ENCODE data around the gene PADI4. TPM values are rescaled to one million over a fixed set of nuclear protein-coding genes. Genes with fewer than 3 reads are reported as not detected.
A peak's percentile ranks its signal among the peaks of the same experiment; 100 is the strongest.

PADI4 gene
- total RNA-seq, 1 experiment from 2014 or later, result 3.5 TPM

DNA sequence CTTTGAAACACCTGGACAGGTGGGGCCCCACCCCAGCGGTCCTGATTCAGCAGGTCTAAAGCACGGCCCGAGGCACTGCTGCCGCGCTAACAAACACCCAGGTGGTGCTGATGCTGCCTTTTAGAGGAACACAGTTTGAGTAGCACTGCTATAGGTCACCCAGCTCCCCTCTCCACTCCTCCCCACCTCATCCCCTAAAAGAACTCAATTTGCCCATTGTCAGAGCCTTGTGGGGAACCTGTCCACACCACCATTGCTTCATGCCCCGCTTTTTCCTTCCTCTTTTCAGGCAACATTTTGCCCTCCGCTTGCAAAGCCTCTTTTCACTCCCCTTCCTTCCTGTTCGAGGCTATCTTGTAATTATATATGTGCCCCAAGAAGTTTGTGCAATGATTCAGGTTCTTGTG, 26.2 kb upstream of the PADI4 start:
- no peak for DNase-seq (ENCODE audit: low read depth)

DNA sequence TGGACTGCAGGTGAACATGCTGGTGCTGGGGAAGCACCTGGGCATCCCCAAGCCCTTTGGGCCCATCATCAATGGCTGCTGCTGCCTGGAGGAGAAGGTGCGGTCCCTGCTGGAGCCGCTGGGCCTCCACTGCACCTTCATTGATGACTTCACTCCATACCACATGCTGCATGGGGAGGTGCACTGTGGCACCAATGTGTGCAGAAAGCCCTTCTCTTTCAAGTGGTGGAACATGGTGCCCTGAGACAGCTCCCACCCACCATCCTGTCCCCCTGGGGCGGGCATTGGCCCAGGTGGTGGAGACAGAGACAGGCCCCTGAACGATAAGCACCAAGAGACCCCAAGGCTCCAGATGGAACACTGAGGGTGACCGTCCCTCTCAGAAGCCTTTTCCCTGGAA, 25.2 kb upstream of the PADI4 start:
- no peak for DNase-seq (ENCODE audit: low read depth)

DNA sequence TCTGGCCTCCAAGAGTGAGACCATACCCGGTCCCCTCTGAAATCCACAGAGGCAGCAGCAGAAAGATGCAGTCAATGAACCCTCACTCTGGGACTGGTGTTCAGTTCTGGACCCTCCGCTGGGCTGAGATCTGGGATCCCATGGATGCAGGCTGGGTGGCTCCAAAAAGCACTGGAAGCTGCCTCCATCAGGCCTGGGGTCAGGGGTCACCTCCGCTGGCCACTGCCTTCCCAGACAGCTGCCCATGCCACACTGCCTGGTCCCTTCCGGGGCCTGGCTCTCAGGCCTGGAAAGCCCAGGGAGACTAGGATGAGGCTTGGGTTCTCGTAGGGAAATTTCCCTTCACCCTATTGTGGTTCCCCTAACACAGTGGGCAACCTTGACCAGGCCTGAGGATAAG, 21.4 kb upstream of the PADI4 start:
- DNase-seq (ENCODE audit: low read depth), result no peak

DNA sequence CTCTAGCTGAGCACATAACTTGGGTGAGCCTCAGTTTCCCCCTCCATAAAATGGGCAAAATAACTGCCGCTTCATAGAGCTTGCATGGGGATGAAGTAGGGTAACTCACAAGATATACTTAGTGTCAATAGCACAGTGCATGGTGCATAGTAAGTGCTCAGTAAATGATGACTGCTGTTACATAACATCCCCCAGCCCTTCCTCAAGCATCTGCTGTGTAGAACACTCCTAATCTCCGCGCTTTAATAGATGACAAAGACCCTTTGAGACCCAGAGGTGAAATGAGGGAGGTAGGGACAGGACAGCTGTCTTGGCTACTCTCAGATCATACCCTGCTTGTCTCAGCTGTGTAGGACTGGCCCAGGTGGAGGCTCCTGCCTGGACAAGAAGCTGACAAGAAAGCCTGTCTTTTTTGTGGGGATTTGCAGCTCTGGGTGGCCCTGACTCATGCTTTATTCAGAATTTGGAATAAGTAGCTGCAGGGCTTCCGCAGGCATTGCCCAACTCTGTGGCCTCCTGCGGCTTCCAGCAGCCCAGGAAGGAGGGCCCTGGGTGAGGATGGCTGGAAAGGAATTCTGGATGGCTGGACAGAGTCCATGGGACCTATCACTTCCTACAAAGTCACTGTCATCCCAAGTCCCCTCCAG, 20.7 kb upstream of the PADI4 start:
- DNase-seq (ENCODE audit: low read depth), result peak; percentile 98

DNA sequence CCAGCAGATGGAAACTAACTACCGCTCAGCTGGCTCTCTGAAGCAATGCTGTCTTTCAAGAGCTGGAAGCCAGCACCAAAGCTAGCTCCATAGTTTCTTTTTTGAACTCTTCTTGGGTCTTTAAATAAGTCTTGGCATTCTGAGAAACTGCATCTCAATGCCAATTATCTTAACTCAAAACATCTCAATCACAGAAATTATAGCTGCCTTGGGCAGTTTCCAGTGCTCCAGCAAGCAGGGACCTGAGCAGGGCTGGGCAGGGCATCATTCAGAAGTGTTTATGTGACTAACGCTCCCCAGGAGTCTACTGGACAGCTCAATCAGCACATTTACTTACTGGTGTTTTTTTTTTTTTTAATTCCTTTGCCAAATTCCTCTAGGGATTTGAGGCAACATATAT, 18.3 kb upstream of the PADI4 start:
- peak; percentile 88 for DNase-seq (ENCODE audit: low read depth)

DNA sequence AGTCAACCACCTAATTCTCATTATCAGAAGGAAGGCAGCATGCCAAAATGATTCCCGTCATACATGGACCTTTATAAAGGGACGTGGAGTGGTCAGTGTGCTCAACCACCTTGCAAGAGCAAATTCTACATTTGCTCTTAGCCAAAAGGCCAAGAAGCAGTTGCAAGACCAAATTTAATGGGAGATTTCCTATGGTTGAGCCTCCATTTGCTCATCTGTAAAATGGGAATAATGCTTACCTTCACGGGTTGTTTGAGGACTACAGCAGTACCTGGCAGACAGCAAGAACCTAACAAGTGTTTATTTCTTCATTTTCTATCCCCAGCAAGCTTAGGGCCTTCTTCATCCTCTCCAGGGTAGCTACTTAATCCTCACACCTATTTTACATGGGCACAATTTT, 17.4 kb upstream of the PADI4 start:
- DNase-seq (ENCODE audit: low read depth), result no peak

DNA sequence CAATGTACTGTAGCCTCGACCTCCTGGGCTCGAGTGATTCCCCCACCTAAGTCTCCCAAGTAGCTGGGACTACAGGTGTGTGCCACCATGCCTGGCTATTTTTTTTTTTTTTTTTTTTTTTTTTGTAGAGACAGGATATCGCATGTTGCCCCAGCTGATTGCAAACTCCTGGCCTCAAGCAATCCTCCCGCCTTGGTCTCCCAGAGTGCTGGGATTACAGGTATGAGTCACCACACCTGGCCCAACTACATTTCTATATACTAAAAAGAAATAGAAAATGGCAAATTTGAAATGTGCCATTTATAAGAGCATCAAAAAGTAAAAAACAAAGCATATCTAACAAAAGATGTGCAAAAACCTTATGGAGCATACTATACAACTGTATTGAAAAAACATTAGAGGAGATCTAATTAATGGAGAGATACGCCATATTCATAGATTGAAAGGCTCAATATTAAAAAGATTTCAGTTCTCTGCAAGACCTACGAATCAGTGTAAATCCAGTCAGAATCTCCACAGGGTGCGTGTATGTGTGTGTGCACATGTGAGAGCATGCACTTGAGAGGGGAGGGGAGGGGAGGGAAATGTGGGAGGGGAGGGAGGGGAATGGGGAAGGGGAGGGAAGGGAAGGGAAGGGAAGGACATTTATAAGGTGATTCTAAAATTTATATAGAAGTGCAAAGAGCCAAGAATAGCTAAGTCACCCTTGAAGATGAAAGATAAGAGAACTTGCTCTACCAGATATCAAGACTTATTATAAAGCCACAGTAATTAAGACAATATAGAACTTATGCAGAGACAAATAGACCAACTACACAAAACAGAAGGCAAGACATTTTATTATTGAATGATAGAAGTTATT, 15.5 kb upstream of the PADI4 start:
- DNase-seq (ENCODE audit: low read depth), result no peak

DNA sequence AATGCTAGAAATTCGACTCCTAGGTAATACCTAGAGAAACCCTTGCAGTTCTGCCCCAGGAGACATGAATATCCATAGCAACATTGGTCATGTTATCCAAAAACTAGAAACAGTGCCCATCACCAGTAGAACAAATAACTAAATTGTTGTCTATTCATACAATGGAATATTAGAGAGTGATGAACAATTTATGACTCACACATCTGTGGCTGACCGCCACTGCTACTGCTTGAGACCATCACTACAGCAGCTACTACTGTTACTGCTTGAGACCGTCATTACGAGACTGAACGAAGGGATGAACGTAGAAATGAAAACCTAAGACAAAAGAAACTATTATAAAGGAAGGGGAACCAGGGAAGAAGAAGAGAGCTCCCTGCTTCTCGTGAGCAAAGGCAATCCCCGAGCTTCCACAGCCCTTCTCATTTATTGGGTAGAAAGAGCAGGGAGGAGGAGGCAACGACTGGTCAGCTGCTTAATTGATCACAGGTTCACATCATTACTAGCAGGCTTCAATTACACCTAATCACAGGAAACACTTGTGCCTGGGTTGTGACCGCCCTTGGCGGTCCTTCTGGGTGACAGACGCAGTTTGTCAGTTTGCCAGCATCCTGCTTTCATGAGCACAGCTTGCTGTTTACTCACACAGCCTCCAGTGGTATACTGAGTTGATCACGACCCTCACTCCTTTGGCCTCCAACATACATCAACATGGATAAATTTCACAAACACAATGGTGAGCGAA, 14.1 kb upstream of the PADI4 start:
- peak; percentile 60 for DNase-seq (ENCODE audit: low read depth)

DNA sequence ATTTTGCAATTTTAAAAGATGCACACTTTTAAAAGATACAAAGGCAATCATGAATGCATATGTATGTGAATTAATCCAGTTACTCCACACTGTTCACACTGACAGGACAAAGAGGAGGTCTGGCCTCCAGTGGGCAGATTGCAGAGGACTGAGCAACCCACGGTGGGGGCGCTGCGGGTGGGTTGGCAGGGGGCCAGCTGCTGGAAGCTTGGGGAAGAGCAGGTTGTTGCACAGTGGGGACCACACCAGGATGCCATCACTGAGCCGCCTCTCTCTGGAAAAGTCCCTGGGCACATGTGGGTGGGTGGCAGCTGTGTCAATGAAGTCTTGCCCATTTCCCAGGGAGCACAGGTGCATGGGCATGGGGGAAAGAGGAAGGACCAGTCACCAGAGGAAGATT, 12.7 kb upstream of the PADI4 start:
- DNase-seq (ENCODE audit: low read depth), result no peak

DNA sequence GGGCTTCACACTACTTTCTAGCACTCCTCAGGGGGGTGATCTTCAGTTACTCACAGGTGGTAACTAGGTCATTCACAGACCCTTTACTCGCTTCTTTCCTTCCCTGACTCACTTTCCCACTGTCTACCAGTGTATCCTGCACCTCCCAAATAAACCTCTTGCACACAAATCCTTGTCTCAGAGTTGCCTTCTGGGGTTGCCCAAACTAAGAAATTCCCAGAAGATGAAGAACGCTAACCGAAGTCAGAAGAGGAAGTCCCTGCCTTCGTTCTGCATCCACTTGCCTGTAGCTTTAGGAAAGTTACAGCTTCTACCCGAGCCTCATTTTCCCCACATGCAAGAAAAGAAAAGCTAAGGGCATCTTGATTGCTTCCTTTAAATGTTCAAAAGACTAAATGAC, 11.9 kb upstream of the PADI4 start:
- no peak for DNase-seq (ENCODE audit: low read depth)

DNA sequence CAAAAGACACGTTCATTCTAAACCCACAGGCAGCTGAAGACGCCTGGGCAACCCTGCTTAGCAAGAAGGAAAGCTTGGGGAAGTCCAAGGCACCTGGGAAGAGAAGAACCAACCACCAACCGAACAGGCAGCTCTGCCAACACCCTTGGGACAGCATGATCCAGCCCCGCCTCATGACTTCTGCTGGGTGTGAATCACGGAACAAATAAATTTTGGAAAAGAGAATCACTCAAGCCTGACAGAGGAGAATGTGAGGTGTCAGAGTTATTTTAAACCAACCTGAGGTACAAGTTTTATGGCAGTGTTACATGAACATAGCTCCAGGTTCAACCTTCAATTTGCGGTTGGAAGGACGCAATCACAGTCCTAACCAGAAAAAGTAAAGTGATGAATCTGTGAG, 10.0 kb upstream of the PADI4 start:
- no peak for DNase-seq (ENCODE audit: low read depth)

DNA sequence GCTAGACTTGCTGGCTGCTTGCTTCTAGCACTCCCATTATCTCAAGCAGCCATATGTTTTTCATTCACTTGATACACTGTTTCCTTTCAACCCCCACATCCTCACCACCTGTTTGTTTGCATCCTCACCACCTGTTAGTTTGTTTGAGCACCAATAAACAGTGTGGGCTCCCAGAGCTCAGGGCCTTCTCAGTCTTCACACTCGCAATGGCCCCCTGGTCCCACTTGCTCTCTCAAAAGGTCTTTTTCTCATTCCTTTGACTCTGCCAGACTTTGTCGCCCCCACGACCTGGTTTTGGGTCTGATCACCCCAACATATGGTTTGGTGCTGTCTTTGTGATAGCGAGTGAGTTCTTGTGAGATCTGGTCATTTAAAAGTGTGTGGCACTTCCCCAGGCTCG, 6.2 kb upstream of the PADI4 start:
- no peak for DNase-seq (ENCODE audit: low read depth)

DNA sequence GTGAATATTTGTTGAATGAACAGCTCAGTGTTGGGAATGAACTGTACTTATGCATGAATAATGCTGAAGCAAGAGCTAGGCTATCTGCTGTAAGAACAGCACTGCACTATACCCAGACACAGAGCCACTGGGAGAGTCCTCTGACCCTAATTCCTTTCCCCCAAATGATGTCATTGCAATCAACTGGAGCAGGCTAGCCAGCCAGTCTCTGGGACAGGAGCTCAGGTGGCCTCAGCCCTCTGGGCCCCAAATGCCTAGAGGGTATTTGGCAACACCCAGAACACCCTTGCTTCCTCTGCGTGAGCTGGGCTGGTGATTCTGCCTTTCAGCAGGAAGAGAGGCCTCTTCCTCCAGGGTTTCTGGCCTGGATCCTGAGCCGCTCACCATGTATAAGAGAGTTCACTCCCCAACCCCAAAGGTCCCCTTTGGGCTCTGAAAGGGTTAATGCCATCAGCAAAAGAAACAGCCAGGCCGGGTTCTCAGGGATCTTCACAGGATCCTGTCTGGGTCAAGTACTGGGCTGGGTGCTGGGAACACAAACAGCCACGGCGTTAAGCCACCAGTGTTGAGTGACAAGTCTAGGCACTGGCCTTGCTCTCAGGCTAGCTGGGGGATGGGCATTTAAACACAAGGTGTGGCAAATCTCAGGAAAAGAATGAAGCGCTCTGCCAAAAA, 3.7 kb upstream of the PADI4 start:
- peak; percentile 90 for DNase-seq (ENCODE audit: low read depth)

DNA sequence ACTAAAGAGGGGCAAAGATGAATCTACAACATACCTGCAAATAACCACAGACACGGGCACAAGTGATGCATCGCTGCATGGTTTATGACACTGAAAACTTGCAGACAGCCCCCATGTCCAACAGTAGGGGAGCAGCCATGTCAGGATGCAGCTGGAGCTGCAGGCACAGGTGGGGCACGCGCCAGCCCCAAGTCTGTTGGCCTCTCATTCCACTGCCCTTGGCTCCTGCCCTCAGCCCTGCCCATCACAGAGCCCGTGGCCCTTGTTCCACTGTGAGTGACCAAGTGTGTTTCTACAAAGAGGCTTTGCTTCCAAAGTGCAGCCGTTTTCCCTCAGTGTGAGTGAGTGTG, 3.2 kb upstream of the PADI4 start:
- no peak for DNase-seq (ENCODE audit: low read depth)

DNA sequence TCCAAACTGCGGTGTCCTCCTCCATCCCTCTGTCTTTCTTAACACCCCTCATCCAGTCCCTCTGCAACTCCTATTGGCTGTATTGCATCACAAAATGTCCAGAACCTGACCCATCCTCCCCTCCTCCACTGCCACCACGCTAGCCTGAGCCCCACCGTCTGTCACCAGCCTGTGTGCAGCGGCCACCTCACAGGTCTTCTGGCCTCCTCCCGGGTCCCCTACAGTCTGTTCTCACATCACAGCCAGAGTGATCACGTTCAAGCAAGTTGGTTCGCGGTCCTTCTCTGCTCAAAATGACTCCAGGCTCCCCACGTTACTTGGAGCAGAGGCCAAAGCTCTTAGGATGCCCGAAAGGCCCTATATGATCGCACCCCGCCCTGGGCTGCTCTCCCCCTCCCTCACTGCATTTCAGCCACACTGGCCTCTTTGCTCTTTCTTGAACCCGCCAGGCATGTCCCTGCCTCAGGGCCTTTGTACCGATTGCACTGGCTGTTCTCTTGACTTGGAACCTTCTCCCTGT, 2.4 kb upstream of the PADI4 start:
- no peak for DNase-seq (ENCODE audit: low read depth)

DNA sequence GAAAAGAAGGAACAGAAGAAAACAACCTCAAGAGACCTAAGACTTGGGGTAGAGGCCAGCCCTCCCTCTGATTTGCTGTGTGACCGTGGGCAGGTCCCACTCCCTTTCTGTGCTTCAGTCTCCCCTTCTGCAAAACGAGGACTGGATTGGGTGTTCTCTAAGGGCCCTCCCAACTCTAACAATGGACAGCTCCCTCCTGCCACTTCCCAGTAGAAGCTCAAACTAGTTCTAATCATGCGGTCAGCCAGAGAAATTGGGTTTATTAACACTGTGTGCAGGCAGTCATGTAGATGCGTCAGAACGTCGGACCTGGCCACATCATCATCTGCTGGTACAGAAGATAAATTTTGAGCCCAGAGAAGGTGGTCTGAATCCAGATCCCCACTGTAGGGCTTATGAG, 1.6 kb upstream of the PADI4 start:
- peak; percentile 53 for DNase-seq (ENCODE audit: low read depth)

DNA sequence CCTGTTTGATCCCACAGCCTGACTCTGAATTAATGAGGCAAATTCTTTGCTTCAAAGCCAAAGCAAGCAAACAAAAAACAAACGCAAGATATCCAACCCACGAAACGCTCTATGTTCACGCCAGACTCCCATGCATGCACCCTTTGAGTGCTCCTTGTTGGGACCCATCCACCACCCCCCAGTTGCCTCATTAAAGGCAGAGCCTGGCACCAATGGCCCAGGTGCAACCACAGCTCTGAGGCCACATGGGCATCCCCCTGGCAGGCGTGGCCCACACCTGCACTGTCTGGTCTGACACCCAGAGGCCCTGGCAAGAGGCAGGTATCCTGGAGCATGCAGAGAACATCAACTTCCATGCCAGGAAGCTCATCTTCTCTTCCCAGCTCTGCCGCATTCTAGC, 1.1 kb upstream of the PADI4 start:
- no peak for DNase-seq (ENCODE audit: low read depth)

DNA sequence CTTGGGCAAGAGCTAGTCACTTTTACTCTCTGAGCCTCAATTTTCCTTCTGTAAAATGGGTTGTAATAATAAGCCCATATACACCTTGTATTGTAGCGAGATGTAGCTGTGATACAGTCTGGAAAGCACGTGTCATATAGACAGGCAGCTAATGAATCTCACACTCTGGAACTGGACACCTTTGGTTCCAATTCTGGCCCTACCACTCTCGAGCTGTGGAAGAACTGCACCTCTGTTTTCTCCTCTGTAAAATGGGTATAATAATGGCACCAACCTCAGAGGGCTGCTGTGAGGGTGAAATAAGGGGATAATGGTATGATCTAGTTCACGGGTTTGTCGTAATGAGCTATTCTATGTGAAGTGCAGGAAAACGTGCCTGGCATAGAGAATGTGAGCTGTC, 668 bp upstream of the PADI4 start:
- DNase-seq (ENCODE audit: low read depth), result no peak

DNA sequence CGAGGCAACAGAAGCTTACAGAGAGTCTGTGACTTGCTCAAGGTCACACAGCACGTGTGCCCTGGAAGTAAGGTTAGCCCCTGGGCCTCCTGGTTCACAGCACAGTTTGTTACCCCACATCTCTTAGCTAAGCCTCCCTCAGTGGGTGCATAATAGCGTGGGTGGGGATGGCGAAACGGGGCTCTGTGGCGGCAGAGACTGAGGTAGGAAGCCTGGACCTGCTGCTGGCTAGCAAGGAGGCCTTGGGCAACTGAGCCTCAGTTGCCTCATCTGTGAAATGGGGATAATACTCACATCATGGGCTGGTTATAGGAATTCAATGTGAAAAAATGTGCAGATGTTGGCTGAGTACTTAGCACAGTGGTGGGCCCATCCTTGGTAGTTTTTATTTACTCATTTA, 596 bp downstream of the PADI4 start:
- no peak for DNase-seq (ENCODE audit: low read depth)

DNA sequence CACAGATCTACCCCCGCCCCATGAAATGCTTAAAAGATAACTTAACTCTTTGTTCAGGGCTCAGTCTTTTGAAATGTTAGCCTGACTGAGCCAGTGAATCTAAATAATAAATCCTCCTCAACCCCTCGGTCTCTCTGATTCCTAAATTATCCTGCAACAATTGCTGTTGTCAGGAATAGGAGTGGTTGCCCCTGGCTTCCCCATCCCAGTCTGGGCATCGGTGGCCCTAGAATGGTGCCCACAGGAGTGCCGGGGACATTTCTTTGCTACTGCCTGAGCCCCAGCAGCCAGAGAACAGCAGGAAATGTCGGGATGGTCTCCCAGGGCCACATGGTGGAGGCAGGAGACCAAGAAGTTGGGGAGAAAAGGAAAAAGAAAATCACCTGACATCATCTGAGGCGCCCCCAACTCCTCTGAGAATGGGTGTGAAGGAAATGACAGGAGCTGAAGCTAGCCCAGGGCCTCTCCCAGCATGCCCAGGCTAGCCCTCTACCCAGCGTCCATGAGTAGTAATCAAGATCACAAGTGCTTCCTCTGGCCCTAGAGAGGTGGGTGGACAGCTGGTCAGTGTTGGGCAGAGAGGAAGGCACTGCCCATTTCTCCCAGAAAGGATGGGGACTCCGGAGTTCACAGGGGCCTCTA, 1.6 kb downstream of the PADI4 start:
- DNase-seq (ENCODE audit: low read depth), result no peak

DNA sequence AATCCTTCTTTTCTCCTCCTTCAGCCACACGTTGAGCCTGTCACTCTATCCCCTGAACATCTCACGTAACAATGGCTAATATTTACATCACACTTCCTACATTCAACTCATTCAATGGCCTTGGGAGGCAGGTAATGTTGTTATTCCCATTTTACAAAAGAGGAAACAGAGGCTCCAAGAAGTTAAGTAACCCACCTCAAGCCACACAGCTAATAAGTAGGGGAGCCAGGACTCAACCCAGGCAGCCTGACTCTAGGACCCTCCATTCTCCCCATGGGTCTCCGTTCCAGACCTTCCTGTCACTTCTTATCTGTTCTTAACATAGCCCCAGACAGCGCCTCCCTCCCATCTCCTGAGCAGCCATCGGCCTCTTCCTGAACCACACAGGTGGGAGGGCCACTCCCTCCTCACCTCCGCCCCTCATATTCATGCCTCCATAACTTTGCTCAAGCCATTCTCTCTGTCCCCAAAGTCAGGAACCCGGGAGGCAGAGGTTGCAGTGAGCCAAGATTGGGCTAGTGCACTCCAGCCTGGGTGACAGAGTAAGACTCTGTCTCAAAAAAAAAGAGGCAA, 2.2 kb downstream of the PADI4 start:
- DNase-seq (ENCODE audit: low read depth), result no peak
